B cell (primary cell): ENCODE measurements around the gene PPP1R14D.

ENCODE experiments used
- CTCF ChIP-seq: fragments of 200-600 bp; IDR thresholded peaks from one replicate; pipeline ENCODE4 v1.8.0; 2022; ENCODE audit warnings: antibody characterized with exemption, mild to moderate bottlenecking
- EZH2 ChIP-seq: IDR thresholded peaks from 2 replicates; pipeline ENCODE4 v1.6.1; 2012; ENCODE audit warnings: borderline replicate concordance, low read depth, mild to moderate bottlenecking, moderate library complexity, low read length; ENCODE audit not compliant: insufficient read depth, poor library complexity, severe bottlenecking

- TF ChIP-seq CTCF (no peak), EZH2 (no peak)
These were observed 24.8 kb downstream of the PPP1R14D start for GRCh38 chr15:40803688-40804087.
